BLaER1 treated with 17β-estradiol and CSF1 and Interleukin-3, amounts not matched to agents 10 nM and 100 nM (cell line): ENCODE results near the gene INPP5A.

Experiments
- H3K27ac ChIP-seq, 11 experiments: shearing (Covaris generic); formaldehyde crosslinking; 2 replicates each; pipeline ENCODE4 v1.8.1; 2022
- H3K27me3 ChIP-seq, 11 experiments: shearing (Covaris generic); formaldehyde crosslinking; 2 replicates each; pipeline ENCODE4 v1.8.1; 2022
- H3K36me3 ChIP-seq, 11 experiments: shearing (Covaris generic); formaldehyde crosslinking; 2 replicates each; pipeline ENCODE4 v1.8.1; 2022
- H3K4me1 ChIP-seq, 10 experiments: shearing (Covaris generic); formaldehyde crosslinking; 2 replicates each; pipeline ENCODE4 v1.8.1; 2022
- H3K4me2 ChIP-seq, 11 experiments: shearing (Covaris generic); formaldehyde crosslinking; 2 replicates each; pipeline ENCODE4 v1.8.1; 2022
- H3K4me3 ChIP-seq, 10 experiments: shearing (Covaris generic); formaldehyde crosslinking; 2 replicates each; pipeline ENCODE4 v1.8.1; 2022
- H3K9ac ChIP-seq, 11 experiments: shearing (Covaris generic); formaldehyde crosslinking; 2 replicates each; pipeline ENCODE4 v1.8.1; 2022
- H3K9me3 ChIP-seq, 11 experiments: shearing (Covaris generic); formaldehyde crosslinking; replicated peaks in 1 of 11; 2 replicates each; pipeline ENCODE4 v1.8.1; 2022
- H4K20me1 ChIP-seq, 11 experiments: shearing (Covaris generic); formaldehyde crosslinking; 2 replicates each; pipeline ENCODE4 v1.8.1; 2022
- Cebpa-rat ChIP-seq, 11 experiments: shearing (Covaris generic); IDR thresholded peaks; 2 replicates each; pipeline ENCODE4 v1.8.1; 2022

INPP5A gene

DNA sequence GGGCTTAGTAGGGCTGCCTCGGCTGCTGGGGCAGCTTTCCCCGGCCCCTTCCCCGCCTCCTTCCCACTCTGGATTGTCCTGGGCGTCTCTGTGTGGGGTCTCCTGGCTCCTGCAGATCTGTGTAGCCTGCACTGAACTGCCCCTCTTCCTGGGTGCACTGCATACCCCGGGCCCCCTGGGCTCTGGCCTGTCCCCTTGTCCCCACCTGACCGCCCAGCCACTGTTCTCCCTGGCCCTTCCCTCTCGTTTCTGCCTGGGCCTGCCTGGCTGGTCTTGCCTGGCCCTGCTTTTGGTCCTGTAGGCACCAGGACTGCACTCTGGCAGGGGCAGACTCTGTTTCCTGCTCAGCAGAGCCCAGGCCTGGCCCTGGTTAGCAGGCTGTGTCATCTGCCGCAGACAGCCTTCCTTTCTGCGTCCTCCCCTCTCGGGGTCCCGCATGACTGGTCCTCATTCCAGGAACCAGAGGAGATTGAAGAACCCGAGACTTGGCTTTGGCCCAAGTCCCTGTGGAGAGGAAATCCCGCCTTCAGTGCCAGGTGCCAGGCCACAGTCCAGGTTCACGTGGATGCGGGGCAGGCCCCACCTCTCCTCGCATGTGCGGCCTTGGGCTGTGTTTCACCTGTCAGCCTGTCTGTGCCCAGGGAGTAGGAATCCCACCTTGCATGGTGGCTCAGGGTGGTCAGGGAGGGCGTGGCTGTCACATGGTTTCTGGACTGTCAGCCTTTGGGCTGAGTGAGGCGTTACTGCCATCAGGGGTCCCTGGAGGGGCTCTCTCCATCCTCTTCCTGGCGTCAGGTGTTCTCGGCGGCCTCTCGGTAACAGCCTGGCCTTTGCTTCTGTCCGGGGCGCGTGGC, 9.2 kb downstream of the INPP5A start:
- peaks cover 0 to 24% (median 5%) of the 10 kb centered on the region in 11 experiments; a peak in 8 of 22 replicates for H3K36me3 ChIP-seq
- H3K4me1 ChIP-seq, result peaks cover 69 to 100% (median 96%) of the 10 kb centered on the region in 10 experiments
- H3K4me3 ChIP-seq, result peak overlapping the region in 7 of 10 experiments; percentile 5 to 46 (median 34); a peak in 7 of 20 replicates
- H3K9me3 ChIP-seq, result no peaks in the 10 kb centered on the region
- H4K20me1 ChIP-seq, result peaks cover 50 to 99% (median 77%) of the 10 kb centered on the region in 11 experiments; a peak in 21 of 22 replicates
- peak overlapping the region in 10 of 11 experiments; percentile 12 to 94 (median 79); a peak in 19 of 22 replicates for H3K27ac ChIP-seq
- H3K9ac ChIP-seq, result peak overlapping the region in 10 of 11 experiments; percentile 1 to 78 (median 70); a peak in 18 of 22 replicates
- H3K4me2 ChIP-seq, result peak overlapping the region; percentile 76 to 99 (median 96)
- no peak for TF ChIP-seq Cebpa-rat (IDR thresholded peaks at IDR 0.05)
- H3K27me3 ChIP-seq, result peaks cover 0 to 54% (median 0%) of the 10 kb centered on the region in 11 experiments; a peak in 4 of 22 replicates

DNA sequence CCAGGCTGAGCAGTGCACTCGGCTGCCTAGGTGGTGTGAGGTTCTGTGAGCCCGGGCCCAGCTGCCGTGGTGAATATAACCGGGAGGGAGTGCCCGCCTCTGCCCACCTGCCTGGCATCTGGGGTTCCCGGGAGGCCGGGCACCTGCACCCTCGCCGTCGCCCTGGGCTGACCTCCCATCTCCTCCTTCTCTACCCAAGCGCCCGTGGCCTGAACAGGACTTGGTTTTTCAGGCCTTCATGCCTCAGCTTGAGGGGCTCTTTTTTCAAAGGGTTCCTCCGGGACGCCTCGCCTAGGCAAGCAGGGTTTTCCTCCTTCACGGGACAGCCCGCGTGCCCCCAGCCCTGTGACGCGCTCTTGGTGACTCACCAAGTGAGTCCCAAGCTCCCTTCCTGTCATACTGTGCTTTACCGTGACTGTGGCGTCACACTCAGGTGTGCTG, 9.9 kb downstream of the INPP5A start:
- Histone ChIP-seq H3K27me3 (peaks cover 0 to 49% (median 0%) of the 10 kb centered on the region in 11 experiments; a peak in 4 of 22 replicates), H3K4me2 (peak overlapping the region; percentile 76 to 99 (median 96)), H3K36me3 (peaks cover 0 to 19% (median 5%) of the 10 kb centered on the region in 11 experiments; a peak in 8 of 22 replicates), H3K9ac (peak overlapping the region in 10 of 11 experiments; percentile 1 to 78 (median 70); a peak in 16 of 22 replicates), H4K20me1 (peaks cover 44 to 94% (median 70%) of the 10 kb centered on the region in 11 experiments; a peak in 21 of 22 replicates), H3K4me1 (peaks cover 65 to 100% (median 96%) of the 10 kb centered on the region in 10 experiments), H3K27ac (peak overlapping the region in 9 of 11 experiments; percentile 55 to 94 (median 80); a peak in 18 of 22 replicates), H3K9me3 (no peaks in the 10 kb centered on the region), H3K4me3 (peak overlapping the region in 5 of 10 experiments; percentile 3 to 46 (median 22); a peak in 3 of 20 replicates)
- no peak for TF ChIP-seq Cebpa-rat (IDR thresholded peaks at IDR 0.05)

DNA sequence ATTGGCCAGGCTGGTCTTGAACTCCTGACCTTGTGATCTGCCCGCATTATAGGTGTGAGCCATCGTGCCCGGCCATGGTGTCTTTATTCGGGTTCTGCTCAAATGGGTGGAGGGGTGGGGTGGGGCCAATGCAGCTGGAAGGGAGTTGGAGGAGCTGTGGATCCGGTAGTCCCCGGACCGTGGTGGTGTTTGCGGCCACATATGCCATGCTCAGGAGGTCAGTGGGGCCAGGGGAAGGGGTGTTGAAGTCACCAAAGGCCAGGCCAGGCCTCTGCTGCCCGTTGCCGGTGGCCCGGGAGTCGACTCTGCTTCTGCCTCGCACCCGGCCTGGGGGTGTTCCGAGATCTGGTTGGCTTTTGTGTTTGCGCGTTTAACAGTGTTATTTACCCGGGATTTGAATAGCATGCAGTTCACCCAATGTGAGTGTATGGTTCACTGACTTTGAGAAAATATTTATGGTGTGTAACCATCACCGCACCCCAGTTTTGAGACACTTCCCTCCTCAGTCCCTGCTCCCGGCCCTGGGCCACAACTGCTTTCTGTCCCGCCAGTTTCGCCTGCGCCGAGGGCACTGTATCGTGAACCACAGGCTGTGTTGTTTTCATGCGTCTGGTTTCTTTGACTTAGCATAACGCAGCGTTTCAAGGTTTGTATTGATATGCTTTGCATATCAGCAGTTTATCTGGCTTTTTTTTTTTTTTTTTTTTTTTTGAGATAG, 10.7 kb downstream of the INPP5A start:
- H3K27ac ChIP-seq, result peak overlapping the region in 9 of 11 experiments; percentile 11 to 94 (median 80); a peak in 16 of 22 replicates
- H3K9ac ChIP-seq, result peak overlapping the region in 8 of 11 experiments; percentile 8 to 75 (median 50); a peak in 11 of 22 replicates
- H3K36me3 ChIP-seq, result peaks cover 0 to 11% (median 0%) of the 10 kb centered on the region in 11 experiments; a peak in 6 of 22 replicates
- peaks cover 36 to 86% (median 62%) of the 10 kb centered on the region in 11 experiments; a peak in 21 of 22 replicates for H4K20me1 ChIP-seq
- peak overlapping the region; percentile 33 to 99 (median 96); a peak in 21 of 22 replicates for H3K4me2 ChIP-seq
- peaks cover 0 to 49% (median 0%) of the 10 kb centered on the region in 11 experiments; a peak in 4 of 22 replicates for H3K27me3 ChIP-seq
- no peaks in the 10 kb centered on the region for H3K9me3 ChIP-seq
- peak overlapping the region in 2 of 10 experiments; percentile 8 to 36; a peak in 1 of 20 replicates for H3K4me3 ChIP-seq
- TF ChIP-seq Cebpa-rat (IDR thresholded peaks at IDR 0.05), result no peak
- H3K4me1 ChIP-seq, result peaks cover 65 to 98% (median 95%) of the 10 kb centered on the region in 10 experiments

DNA sequence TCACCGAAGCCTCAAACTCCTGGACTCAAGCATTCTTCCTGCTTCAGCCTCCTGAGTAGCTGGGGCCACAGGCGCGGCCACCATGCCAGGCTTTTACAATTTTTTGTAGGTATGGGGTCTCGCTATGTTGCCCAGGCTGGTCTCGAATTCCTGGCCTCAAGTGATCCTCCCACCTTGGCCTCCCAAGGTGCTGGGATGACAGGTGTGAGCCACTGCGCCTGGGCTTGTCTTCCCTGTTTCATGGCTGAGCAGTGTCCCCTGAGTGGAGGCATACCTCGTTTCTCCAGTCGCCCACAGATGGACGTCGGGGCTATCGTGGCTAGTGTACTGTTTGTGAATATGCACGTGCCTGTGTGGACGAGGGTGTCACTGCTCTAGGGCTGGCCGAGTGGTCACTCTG, 11.3 kb downstream of the INPP5A start:
- Histone ChIP-seq H4K20me1 (peaks cover 30 to 82% (median 56%) of the 10 kb centered on the region in 11 experiments; a peak in 21 of 22 replicates), H3K27ac (peak overlapping the region in 8 of 11 experiments; percentile 67 to 94 (median 82); a peak in 15 of 22 replicates), H3K4me1 (peaks cover 64 to 98% (median 92%) of the 10 kb centered on the region in 10 experiments), H3K9ac (peak overlapping the region in 8 of 11 experiments; percentile 10 to 72 (median 48); a peak in 10 of 22 replicates), H3K27me3 (peaks cover 0 to 44% (median 0%) of the 10 kb centered on the region in 11 experiments; a peak in 4 of 22 replicates), H3K36me3 (peaks cover 0 to 5% (median 0%) of the 10 kb centered on the region in 11 experiments; a peak in 3 of 22 replicates), H3K4me3 (0 out of 20 replicates have a peak overlapping the region, but pooled peaks of 1 of the 10 experiments have one; percentile 8), H3K9me3 (no peaks in the 10 kb centered on the region), H3K4me2 (peak overlapping the region; percentile 3 to 99 (median 96); a peak in 20 of 22 replicates)
- TF ChIP-seq Cebpa-rat (IDR thresholded peaks at IDR 0.05), result no peak

DNA sequence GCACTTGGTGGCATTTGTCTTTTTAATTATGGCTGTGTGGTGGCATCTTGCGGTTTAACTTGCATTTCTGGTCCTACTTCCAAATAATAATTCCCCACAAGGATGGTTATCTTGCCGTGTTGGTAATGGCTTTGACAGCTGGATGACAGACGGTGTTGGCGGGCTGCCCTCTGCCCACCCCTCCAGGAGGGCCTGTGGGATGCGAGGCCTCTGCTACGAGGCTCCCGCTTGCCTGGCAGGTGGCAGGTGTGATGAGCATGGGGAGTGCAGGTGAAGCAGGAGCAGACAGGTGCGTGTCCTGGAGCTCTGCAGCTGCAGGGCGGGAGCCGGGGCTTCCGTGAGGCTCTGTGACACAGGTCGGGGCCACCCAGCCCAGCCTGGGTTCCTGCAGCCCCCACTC, 11.8 kb downstream of the INPP5A start:
- Histone ChIP-seq H3K4me3 (no peak overlapping the region), H3K4me1 (peaks cover 59 to 98% (median 92%) of the 10 kb centered on the region in 10 experiments), H3K4me2 (peak overlapping the region in 10 of 11 experiments; percentile 54 to 99 (median 97); a peak in 21 of 22 replicates), H4K20me1 (peaks cover 25 to 82% (median 51%) of the 10 kb centered on the region in 11 experiments; a peak in 20 of 22 replicates), H3K27ac (peak overlapping the region in 8 of 11 experiments; percentile 19 to 94 (median 82); a peak in 15 of 22 replicates), H3K27me3 (peaks cover 0 to 44% (median 0%) of the 10 kb centered on the region in 11 experiments; a peak in 4 of 22 replicates), H3K9ac (peak overlapping the region in 7 of 11 experiments; percentile 10 to 72 (median 47); a peak in 7 of 22 replicates), H3K9me3 (no peaks in the 10 kb centered on the region), H3K36me3 (no peaks in the 10 kb centered on the region)
- no peak for TF ChIP-seq Cebpa-rat (IDR thresholded peaks at IDR 0.05)

DNA sequence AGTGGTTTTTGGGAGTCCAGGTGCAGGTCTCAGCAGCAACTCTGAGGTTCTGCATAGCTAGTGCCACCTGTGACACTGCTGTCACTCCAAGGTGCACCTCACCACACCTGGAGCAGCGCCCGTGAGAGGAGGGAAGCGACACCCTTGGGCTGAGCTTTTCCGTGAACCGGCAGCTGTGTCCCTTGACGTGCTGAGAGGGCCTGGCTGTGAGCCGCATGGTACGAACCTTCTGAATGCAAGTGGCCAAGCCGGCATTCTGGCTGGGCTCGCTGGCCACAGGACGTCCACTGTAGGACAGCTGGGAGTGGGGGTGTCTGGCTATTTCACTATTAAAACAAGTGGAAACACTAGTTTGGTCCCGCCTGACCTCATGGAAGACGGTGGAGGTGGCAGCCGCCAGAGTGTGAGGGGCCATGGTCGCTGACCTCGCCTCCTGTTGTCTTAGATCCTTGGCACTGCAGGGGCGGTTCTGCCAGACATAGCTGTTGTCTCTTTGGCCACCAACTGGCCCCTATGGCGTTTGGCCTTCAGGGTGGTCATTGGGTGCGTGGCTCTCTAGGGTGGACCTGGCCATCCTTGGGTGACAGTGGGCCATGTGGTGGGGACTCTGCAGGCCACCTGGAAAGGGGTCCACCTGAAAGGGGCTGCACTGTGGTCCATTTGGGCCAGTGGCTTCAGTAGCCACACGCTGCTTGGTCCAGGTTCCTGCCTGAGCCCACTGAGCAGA, 12.9 kb downstream of the INPP5A start:
- H3K4me2 ChIP-seq, result peak overlapping the region; percentile 72 to 99 (median 96)
- H3K9ac ChIP-seq, result peak overlapping the region in 9 of 11 experiments; percentile 63 to 84 (median 80); a peak in 17 of 22 replicates
- peak overlapping the region in 10 of 11 experiments; percentile 61 to 98 (median 94); a peak in 19 of 22 replicates for H3K27ac ChIP-seq
- peak overlapping the region in 7 of 10 experiments; percentile 8 to 59 (median 29); a peak in 9 of 20 replicates for H3K4me3 ChIP-seq
- TF ChIP-seq Cebpa-rat (IDR thresholded peaks at IDR 0.05), result no peak
- no peaks in the 10 kb centered on the region for H3K36me3 ChIP-seq
- peaks cover 16 to 78% (median 42%) of the 10 kb centered on the region in 11 experiments; a peak in 20 of 22 replicates for H4K20me1 ChIP-seq
- peaks cover 53 to 98% (median 92%) of the 10 kb centered on the region in 10 experiments for H3K4me1 ChIP-seq
- H3K9me3 ChIP-seq, result no peaks in the 10 kb centered on the region
- peaks cover 0 to 49% (median 0%) of the 10 kb centered on the region in 11 experiments; a peak in 4 of 22 replicates for H3K27me3 ChIP-seq
